PC-9 (cell line): ENCODE data around the gene COLGALT1. TPM values are rescaled to one million over a fixed set of nuclear protein-coding genes. Genes with fewer than 3 reads are reported as not detected.

Source experiments
- BruUV-seq: library from RNA; stranded (reverse); fragments of 400-500 nt; replicated peaks from 2 replicates; lab custom pipeline; 2021; lab: Mats Ljungman, UMichigan
- CTCF ChIA-PET: fragments of 300-600 bp; sonication (Branson Sonifier 250); formaldehyde crosslinking; loops from one replicate; lab custom pipeline; 2022; ENCODE audit warnings: antibody characterized with exemption; lab: Charles Lee
- POLR2A ChIA-PET: fragments of 300-600 bp; sonication (Branson Sonifier 250); formaldehyde crosslinking; loops from one replicate; lab custom pipeline; 2022; ENCODE audit warnings: antibody characterized with exemption; ENCODE audit not compliant: unreplicated experiment; lab: Charles Lee
- DNase-seq, 2 experiments: peaks; one replicate each; pipeline versions ENCODE4 v3.0.0 to v3.0.0-alpha.2; 2015 to 2022; ENCODE audit warnings: mixed read lengths in 1 of 2
- H2AFZ ChIP-seq: fragments of 200-600 bp; sonication (generic); 2 replicates; pipeline ENCODE4 v1.8.1; 2017; ENCODE audit warnings: antibody characterized with exemption
- H3F3A ChIP-seq: fragments of 200-600 bp; sonication (generic); 2 replicates; pipeline ENCODE4 v1.8.1; 2017; ENCODE audit warnings: antibody characterized with exemption, mild to moderate bottlenecking, low read depth; ENCODE audit not compliant: insufficient read depth
- H3K27ac ChIP-seq: fragments of 200-600 bp; sonication (generic); 2 replicates; pipeline ENCODE4 v1.6.1; 2016; ENCODE audit warnings: mixed run types
- H3K27me3 ChIP-seq: fragments of 200-600 bp; sonication (generic); 2 replicates; pipeline ENCODE4 v1.6.1; 2016; ENCODE audit warnings: low read depth, mixed run types; ENCODE audit not compliant: insufficient read depth
- H3K36me3 ChIP-seq: fragments of 200-600 bp; sonication (generic); 2 replicates; pipeline ENCODE4 v1.6.1; 2016; ENCODE audit warnings: low read depth, mixed run types
- H3K4me1 ChIP-seq: fragments of 200-600 bp; sonication (generic); replicated peaks from 2 replicates; pipeline ENCODE4 v1.6.1; 2016; ENCODE audit warnings: mixed run types; ENCODE audit not compliant: insufficient read depth
- H3K4me2 ChIP-seq: fragments of 200-600 bp; sonication (generic); 2 replicates; pipeline ENCODE4 v1.6.1; 2017; ENCODE audit warnings: mixed run types
- H3K4me3 ChIP-seq: fragments of 200-600 bp; sonication (generic); 2 replicates; pipeline ENCODE4 v1.6.1; 2016; ENCODE audit warnings: mixed run types
- H3K79me2 ChIP-seq: fragments of 200-600 bp; sonication (generic); 2 replicates; pipeline ENCODE4 v1.6.1; 2017; ENCODE audit warnings: low read depth, mixed run types
- H3K9me2 ChIP-seq: fragments of 200-600 bp; sonication (generic); 2 replicates; pipeline ENCODE4 v1.8.1; 2017; ENCODE audit warnings: mild to moderate bottlenecking; ENCODE audit not compliant: insufficient read depth
- H3K9me3 ChIP-seq: fragments of 200-600 bp; sonication (generic); 2 replicates; pipeline ENCODE4 v1.8.1; 2016; ENCODE audit warnings: low read depth; ENCODE audit not compliant: insufficient read depth
- H4K20me1 ChIP-seq: fragments of 200-600 bp; sonication (generic); 2 replicates; pipeline ENCODE4 v1.8.1; 2017; ENCODE audit not compliant: insufficient read depth
- EZH2 ChIP-seq: fragments of 200-600 bp; sonication (generic); IDR thresholded peaks from 2 replicates; pipeline ENCODE4 v1.8.0; 2017; ENCODE audit warnings: antibody characterized with exemption, low read depth
- intact Hi-C: fragments of 100-400 bp; cut with micrococcal nuclease; formaldehyde crosslinking; loops from one replicate; pipeline ENCODE4 v1.10.0; 2022; ENCODE audit not compliant: unreplicated experiment
- total RNA-seq: library from RNA; stranded (reverse); gene quantifications from 2 replicates; pipeline ENCODE4 v1.2.3, GENCODE V29; 2021
- TF ChIP-seq, protein P1 (sequence below): fragments of 200-600 bp; sonication (generic); conservative IDR thresholded peaks from 2 replicates; pipeline ENCODE4 v1.6.1; 2017; ENCODE audit warnings: mixed run types, antibody characterized with exemption, mild to moderate bottlenecking, moderate library complexity

Gene COLGALT1
- total RNA-seq, 1 experiment from 2014 or later, result 88.8 TPM

DNA sequence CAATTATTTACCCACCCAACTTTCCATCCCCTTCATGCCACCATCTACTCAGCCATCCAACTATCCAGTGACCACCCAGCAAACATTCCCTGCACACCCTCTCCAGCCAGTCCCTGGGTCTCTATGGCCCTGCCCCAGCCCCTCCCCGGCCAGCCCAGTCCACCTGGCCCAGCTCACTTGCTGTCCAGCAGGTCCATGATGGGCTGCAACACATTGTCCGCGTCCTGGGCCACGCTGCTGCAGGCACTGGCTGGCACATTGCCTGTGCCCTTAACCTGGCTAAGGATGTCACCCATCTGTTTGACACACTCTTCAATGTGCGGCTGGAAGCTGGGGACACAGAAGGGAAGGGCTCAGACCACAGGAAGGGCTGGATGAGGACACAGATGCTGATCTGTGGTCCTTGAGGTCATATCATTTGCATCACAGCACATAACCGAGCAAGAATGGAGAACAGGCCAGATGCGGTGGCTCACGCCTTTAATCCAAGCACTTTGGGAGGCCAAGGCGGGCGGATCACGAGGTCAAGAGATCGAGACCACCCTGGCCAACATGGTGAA lies 71.1 kb downstream of the COLGALT1 start:
- intact Hi-C loops, result no loop called here
- ChIA-PET POLR2A (no interaction called here), CTCF (no interaction called here)
- TF ChIP-seq, protein P1, sequence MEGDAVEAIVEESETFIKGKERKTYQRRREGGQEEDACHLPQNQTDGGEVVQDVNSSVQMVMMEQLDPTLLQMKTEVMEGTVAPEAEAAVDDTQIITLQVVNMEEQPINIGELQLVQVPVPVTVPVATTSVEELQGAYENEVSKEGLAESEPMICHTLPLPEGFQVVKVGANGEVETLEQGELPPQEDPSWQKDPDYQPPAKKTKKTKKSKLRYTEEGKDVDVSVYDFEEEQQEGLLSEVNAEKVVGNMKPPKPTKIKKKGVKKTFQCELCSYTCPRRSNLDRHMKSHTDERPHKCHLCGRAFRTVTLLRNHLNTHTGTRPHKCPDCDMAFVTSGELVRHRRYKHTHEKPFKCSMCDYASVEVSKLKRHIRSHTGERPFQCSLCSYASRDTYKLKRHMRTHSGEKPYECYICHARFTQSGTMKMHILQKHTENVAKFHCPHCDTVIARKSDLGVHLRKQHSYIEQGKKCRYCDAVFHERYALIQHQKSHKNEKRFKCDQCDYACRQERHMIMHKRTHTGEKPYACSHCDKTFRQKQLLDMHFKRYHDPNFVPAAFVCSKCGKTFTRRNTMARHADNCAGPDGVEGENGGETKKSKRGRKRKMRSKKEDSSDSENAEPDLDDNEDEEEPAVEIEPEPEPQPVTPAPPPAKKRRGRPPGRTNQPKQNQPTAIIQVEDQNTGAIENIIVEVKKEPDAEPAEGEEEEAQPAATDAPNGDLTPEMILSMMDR, result no peak
- TF ChIP-seq EZH2, result no peak
- Histone ChIP-seq H3K4me1 (no peaks in the 10 kb centered on the region), H3K36me3 (no peaks in the 10 kb centered on the region), H3K9me2 (no peaks in the 10 kb centered on the region), H3K27ac (no peak overlapping the region), H3K4me3 (no peak overlapping the region), H3K9me3 (no peaks in the 10 kb centered on the region), H3K4me2 (no peak overlapping the region), H4K20me1 (no peaks in the 10 kb centered on the region), H3K79me2 (no peaks in the 10 kb centered on the region), H3K27me3 (peaks cover 36% of the 10 kb centered on the region), H3F3A (no peaks in the 10 kb centered on the region), H2AFZ (no peak overlapping the region)
- BruUV-seq, result no TSS peak
- DNase-seq, result no peak

- H4K20me1 ChIP-seq, result no peaks in the 10 kb centered on the region
- H3K36me3 ChIP-seq, result no peaks in the 10 kb centered on the region
- no TSS peak for BruUV-seq
- H3K4me3 ChIP-seq, result no peak overlapping the region
- POLR2A ChIA-PET, result no interaction called here
- H3K4me1 ChIP-seq, result no peaks in the 10 kb centered on the region
- H3K27me3 ChIP-seq, result peaks cover 41% of the 10 kb centered on the region
- H3K9me3 ChIP-seq, result no peaks in the 10 kb centered on the region
- H3K9me2 ChIP-seq, result no peaks in the 10 kb centered on the region
- no peaks in the 10 kb centered on the region for H3F3A ChIP-seq
- no peak for DNase-seq
- TF ChIP-seq, protein P1, result no peak
- TF ChIP-seq EZH2, result no peak
- no peak overlapping the region for H3K27ac ChIP-seq
- intact Hi-C loops, result no loop called here
- H3K79me2 ChIP-seq, result no peaks in the 10 kb centered on the region
- CTCF ChIA-PET, result no interaction called here
- no peak overlapping the region for H3K4me2 ChIP-seq
- no peak overlapping the region for H2AFZ ChIP-seq
Observed at GRCh38 chr19:17627161-17627560, 71.7 kb downstream of the COLGALT1 start.

GRCh38 chr19:17627921-17628320 lies 72.5 kb downstream of the COLGALT1 start:
- intact Hi-C loops, result no loop called here

More at GRCh38 chr19:17627921-17628320, 72.5 kb downstream of the COLGALT1 start:
- Histone ChIP-seq H3K4me3 (no peak overlapping the region), H3K9me3 (no peaks in the 10 kb centered on the region), H3K9me2 (no peaks in the 10 kb centered on the region), H3K36me3 (no peaks in the 10 kb centered on the region), H3K79me2 (no peaks in the 10 kb centered on the region), H3K27me3 (peaks cover 48% of the 10 kb centered on the region), H4K20me1 (no peaks in the 10 kb centered on the region), H3K27ac (no peak overlapping the region), H2AFZ (no peak overlapping the region), H3F3A (no peaks in the 10 kb centered on the region), H3K4me1 (no peaks in the 10 kb centered on the region), H3K4me2 (no peak overlapping the region)
- DNase-seq, result no peak
- ChIA-PET CTCF (no interaction called here), POLR2A (no interaction called here)
- TF ChIP-seq, protein P1, result no peak
- TF ChIP-seq EZH2, result no peak
- BruUV-seq, result no TSS peak
